GM12892 (cell line): ENCODE data around the gene TENM4.

ENCODE experiments used
- DNase-seq: peaks from one replicate; pipeline ENCODE4 v3.0.0; 2011; ENCODE audit not compliant: insufficient read length
- FAIRE-seq: peaks from 2 replicates; lab custom pipeline; 2011; peaks lifted over from hg19 to GRCh38; lab: Jason Lieb, UNC
- POLR2A ChIP-seq: IDR thresholded peaks from 2 replicates; pipeline ENCODE4 v1.6.1; 2011; ENCODE audit warnings: low read depth, low read length, control low read depth
- POLR2AphosphoS5 ChIP-seq: IDR thresholded peaks from 2 replicates; pipeline ENCODE4 v1.6.1; 2011; ENCODE audit warnings: low read depth, low read length, control low read depth
- TAF1 ChIP-seq: IDR thresholded peaks from 2 replicates; pipeline ENCODE4 v1.6.1; 2011; ENCODE audit warnings: low read depth, mild to moderate bottlenecking, control low read depth, low read length, borderline replicate concordance

The TENM4 gene

GRCh38 chr11:78804991-78805390, 635.8 kb downstream of the TENM4 start:
- DNase-seq (no peak), FAIRE-seq (no peak)
- TF ChIP-seq POLR2AphosphoS5 (no peak), TAF1 (no peak), POLR2A (no peak)

- FAIRE-seq (no peak), DNase-seq (no peak)
- TF ChIP-seq POLR2AphosphoS5 = no peak
- TF ChIP-seq TAF1 = no peak
- no peak for TF ChIP-seq POLR2A
These were observed 636.8 kb downstream of the TENM4 start for GRCh38 chr11:78803995-78804394.

- DNase-seq (no peak), FAIRE-seq (no peak)
- no peak for TF ChIP-seq POLR2AphosphoS5
- no peak for TF ChIP-seq TAF1
- no peak for TF ChIP-seq POLR2A
These were observed 638.6 kb downstream of the TENM4 start for GRCh38 chr11:78802058-78802761.

- DNase-seq (no peak), FAIRE-seq (no peak)
- no peak for TF ChIP-seq POLR2A
- TF ChIP-seq TAF1 = no peak
- no peak for TF ChIP-seq POLR2AphosphoS5
These were observed 639.5 kb downstream of the TENM4 start for GRCh38 chr11:78801161-78801884.

- FAIRE-seq (no peak), DNase-seq (no peak)
- TF ChIP-seq POLR2A (no peak), TAF1 (no peak), POLR2AphosphoS5 (no peak)
These were observed 640.1 kb downstream of the TENM4 start for GRCh38 chr11:78800756-78801155.

- FAIRE-seq = no peak
- DNase-seq = no peak
These were observed 640.6 kb downstream of the TENM4 start for GRCh38 chr11:78800096-78800690.

GRCh38 chr11:78798663-78799062, 642.2 kb downstream of the TENM4 start:
- DNase-seq = peak; percentile 44
- no peak for TF ChIP-seq TAF1
- TF ChIP-seq POLR2AphosphoS5 = no peak
- no peak for TF ChIP-seq POLR2A
- FAIRE-seq = peak; percentile 95

More at GRCh38 chr11:78800096-78800690, 640.6 kb downstream of the TENM4 start:
- no peak for TF ChIP-seq TAF1
- TF ChIP-seq POLR2AphosphoS5 = no peak
- TF ChIP-seq POLR2A = no peak

- TF ChIP-seq TAF1 (no peak), POLR2A (no peak), POLR2AphosphoS5 (no peak)
- DNase-seq (no peak), FAIRE-seq (no peak)
These were observed 643.3 kb downstream of the TENM4 start for GRCh38 chr11:78797559-78797958.

GRCh38 chr11:78796956-78797355, 643.9 kb downstream of the TENM4 start:
- TF ChIP-seq TAF1 (no peak), POLR2AphosphoS5 (no peak), POLR2A (no peak)
- DNase-seq = no peak
- no peak for FAIRE-seq

GRCh38 chr11:78795621-78796261, 645.1 kb downstream of the TENM4 start:
- no peak for DNase-seq
- no peak for FAIRE-seq
- TF ChIP-seq POLR2AphosphoS5 (no peak), POLR2A (no peak), TAF1 (no peak)

- FAIRE-seq = no peak
- TF ChIP-seq POLR2A = no peak
- no peak for TF ChIP-seq POLR2AphosphoS5
- no peak for TF ChIP-seq TAF1
- DNase-seq = no peak
These were observed 648.9 kb downstream of the TENM4 start for GRCh38 chr11:78791964-78792363.
